HG03432 (cell line): ENCODE data around the gene FKBP3.

Source experiments
- ATAC-seq: cut with Tn5 transposase; IDR thresholded peaks from one replicate; pipeline ENCODE4 v1.9.1; 2021; ENCODE audit warnings: mild to moderate bottlenecking, moderate library complexity; ENCODE audit not compliant: unreplicated experiment

The FKBP3 gene

GRCh38 chr14:45065956-45066355 lies 68.3 kb downstream of the FKBP3 start:
- no peak for ATAC-seq
